ENCODE measurements around the gene SYNGAP1.

Gene SYNGAP1

GRCh38 chr6:33450434-33450833 is 30.6 kb downstream of the SYNGAP1 start:
- H3K9me3 Mint-ChIP-seq = no peaks in the 10 kb centered on the region
- H3K27ac Mint-ChIP-seq = peak overlapping the region; percentile 59

GRCh38 chr6:33451606-33452005 is 31.7 kb downstream of the SYNGAP1 start:
- no peak for DNase-seq
- peak overlapping the region; percentile 77 for H3K27ac Mint-ChIP-seq
- peaks cover 70% of the 10 kb centered on the region for H3K36me3 Mint-ChIP-seq (ENCODE audit: low read depth)
- no peaks in the 10 kb centered on the region for H3K9me3 Mint-ChIP-seq
- no peaks in the 10 kb centered on the region for H3K27me3 Mint-ChIP-seq
- no peak overlapping the region for H3K4me3 Mint-ChIP-seq
- peaks cover 32% of the 10 kb centered on the region for H3K4me1 Mint-ChIP-seq (ENCODE audit: low read depth)

More at GRCh38 chr6:33450434-33450833, 30.6 kb downstream of the SYNGAP1 start:
- DNase-seq = no peak
- Mint-ChIP-seq H3K4me1 (ENCODE audit: low read depth) (peaks cover 21% of the 10 kb centered on the region), H3K27me3 (no peaks in the 10 kb centered on the region), H3K36me3 (ENCODE audit: low read depth) (peaks cover 67% of the 10 kb centered on the region), H3K4me3 (no peak overlapping the region)

DNA sequence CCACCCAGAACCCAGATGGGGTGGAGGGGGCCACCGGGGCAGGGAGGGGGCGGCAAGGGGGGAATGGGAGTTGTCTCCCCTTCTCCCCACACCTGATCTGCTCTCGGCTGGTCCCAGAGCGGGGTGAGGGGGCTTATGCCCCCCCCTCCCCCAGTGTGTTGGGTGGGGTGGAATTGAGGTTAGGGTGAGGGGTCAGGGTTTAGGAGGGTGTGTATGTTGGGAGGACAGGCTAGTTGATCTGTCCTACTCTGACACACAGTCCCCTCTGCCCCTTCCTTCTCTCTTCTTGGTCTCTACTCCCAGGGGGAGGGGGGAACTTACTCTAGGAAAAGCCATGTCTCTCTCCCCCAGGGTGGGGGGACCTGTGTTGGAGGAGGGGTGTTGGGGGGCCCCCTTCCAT is 32.6 kb downstream of the SYNGAP1 start:
- Mint-ChIP-seq H3K27me3 (no peaks in the 10 kb centered on the region), H3K27ac (peak overlapping the region; percentile 81), H3K4me3 (no peak overlapping the region), H3K4me1 (ENCODE audit: low read depth) (peaks cover 39% of the 10 kb centered on the region), H3K9me3 (no peaks in the 10 kb centered on the region), H3K36me3 (ENCODE audit: low read depth) (peaks cover 71% of the 10 kb centered on the region)
- no peak for DNase-seq

DNA sequence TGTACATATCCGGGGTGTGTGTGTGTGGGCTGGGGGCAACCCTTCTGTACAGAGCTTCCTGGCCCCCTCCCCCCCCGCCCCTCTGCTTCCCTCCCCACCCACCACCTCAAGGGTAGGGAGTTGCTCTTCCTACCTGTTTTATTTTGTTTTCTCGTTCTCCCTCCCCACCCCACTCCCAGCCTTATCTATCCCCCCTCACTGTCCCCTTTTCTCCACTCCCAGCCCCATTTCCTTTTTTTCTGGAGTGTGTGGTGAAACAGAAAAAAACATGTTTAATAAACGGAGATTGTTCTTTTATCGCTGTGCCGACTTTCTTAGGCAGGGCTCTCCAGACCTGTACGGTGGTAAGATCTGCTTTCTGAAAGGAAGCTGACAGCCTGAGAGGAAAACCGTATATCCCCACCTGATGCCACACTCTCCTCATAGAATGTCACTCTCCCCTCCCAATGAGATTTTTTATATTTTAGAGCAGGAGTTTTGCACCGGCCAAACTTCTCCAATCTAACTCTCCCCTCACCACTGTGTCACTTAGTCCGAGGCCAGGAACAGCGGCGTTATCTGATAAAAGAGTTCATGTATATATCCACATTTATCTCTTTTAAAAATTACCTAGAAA is 33.6 kb downstream of the SYNGAP1 start:
- H3K36me3 Mint-ChIP-seq (ENCODE audit: low read depth) = peaks cover 60% of the 10 kb centered on the region
- H3K4me1 Mint-ChIP-seq (ENCODE audit: low read depth) = peaks cover 39% of the 10 kb centered on the region
- H3K9me3 Mint-ChIP-seq = no peaks in the 10 kb centered on the region
- peak overlapping the region; percentile 90 for H3K27ac Mint-ChIP-seq
- no peak for DNase-seq
- H3K27me3 Mint-ChIP-seq = no peaks in the 10 kb centered on the region
- peak overlapping the region; percentile 92 for H3K4me3 Mint-ChIP-seq

- Mint-ChIP-seq H3K27me3 (no peaks in the 10 kb centered on the region), H3K36me3 (ENCODE audit: low read depth) (peaks cover 53% of the 10 kb centered on the region), H3K27ac (peak within 1 kb of the TSS; percentile 90), H3K4me1 (ENCODE audit: low read depth) (peaks cover 39% of the 10 kb centered on the region), H3K4me3 (peak within 1 kb of the TSS; percentile 92), H3K9me3 (no peaks in the 10 kb centered on the region)
- peak; percentile 94 for DNase-seq
These were observed 34.4 kb downstream of the SYNGAP1 start, which contains the start of gene ZBTB9 for GRCh38 chr6:33454009-33454946. Gene ZBTB9 (plus strand): TSS chr6:33454576. CDS start chr6:33455101, 525 bp downstream.

- no peak for DNase-seq
- no peaks in the 10 kb centered on the region for H3K27me3 Mint-ChIP-seq
These were observed 35.2 kb downstream of the SYNGAP1 start for GRCh38 chr6:33455051-33455450.

GRCh38 chr6:33456156-33456555 is 36.3 kb downstream of the SYNGAP1 start:
- H3K4me3 Mint-ChIP-seq = peak overlapping the region; percentile 92
- peaks cover 48% of the 10 kb centered on the region for H3K36me3 Mint-ChIP-seq (ENCODE audit: low read depth)
- peaks cover 37% of the 10 kb centered on the region for H3K4me1 Mint-ChIP-seq (ENCODE audit: low read depth)
- H3K27ac Mint-ChIP-seq = no peak overlapping the region
- H3K9me3 Mint-ChIP-seq = no peaks in the 10 kb centered on the region
- no peaks in the 10 kb centered on the region for H3K27me3 Mint-ChIP-seq
- no peak for DNase-seq

More at GRCh38 chr6:33455051-33455450, 35.2 kb downstream of the SYNGAP1 start:
- Mint-ChIP-seq H3K4me1 (ENCODE audit: low read depth) (peaks cover 39% of the 10 kb centered on the region), H3K9me3 (no peaks in the 10 kb centered on the region), H3K27ac (peak overlapping the region; percentile 90), H3K4me3 (peak overlapping the region; percentile 92), H3K36me3 (ENCODE audit: low read depth) (peaks cover 48% of the 10 kb centered on the region)

DNA sequence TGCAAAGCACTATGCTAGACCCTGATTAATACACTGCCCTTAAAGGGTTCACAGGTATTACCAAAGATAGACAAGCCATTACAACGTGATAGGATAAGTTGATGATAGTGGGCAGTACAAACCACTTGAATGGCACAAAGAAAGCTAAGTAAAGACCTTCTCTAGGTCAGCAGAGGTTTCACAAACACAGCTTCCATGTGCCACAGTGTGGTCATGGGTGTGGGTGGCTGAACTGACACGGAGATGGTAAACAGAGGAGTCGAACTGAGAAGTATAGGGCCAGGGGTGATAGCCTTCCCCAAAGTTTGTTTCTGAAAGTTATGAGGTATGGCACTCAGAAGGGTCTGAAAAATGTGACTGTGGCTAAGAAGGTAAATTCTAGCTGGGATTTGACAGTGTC is 38.8 kb downstream of the SYNGAP1 start:
- Mint-ChIP-seq H3K27ac (no peak overlapping the region), H3K27me3 (no peaks in the 10 kb centered on the region), H3K36me3 (ENCODE audit: low read depth) (peaks cover 36% of the 10 kb centered on the region), H3K4me1 (ENCODE audit: low read depth) (peaks cover 27% of the 10 kb centered on the region), H3K4me3 (no peak overlapping the region), H3K9me3 (no peaks in the 10 kb centered on the region)
- DNase-seq = no peak

GRCh38 chr6:33459226-33459625 is 39.4 kb downstream of the SYNGAP1 start:
- Mint-ChIP-seq H3K4me3 (no peak overlapping the region), H3K4me1 (ENCODE audit: low read depth) (peaks cover 24% of the 10 kb centered on the region), H3K9me3 (no peaks in the 10 kb centered on the region), H3K27me3 (no peaks in the 10 kb centered on the region), H3K27ac (no peak overlapping the region), H3K36me3 (ENCODE audit: low read depth) (peaks cover 32% of the 10 kb centered on the region)
- no peak for DNase-seq

DNA sequence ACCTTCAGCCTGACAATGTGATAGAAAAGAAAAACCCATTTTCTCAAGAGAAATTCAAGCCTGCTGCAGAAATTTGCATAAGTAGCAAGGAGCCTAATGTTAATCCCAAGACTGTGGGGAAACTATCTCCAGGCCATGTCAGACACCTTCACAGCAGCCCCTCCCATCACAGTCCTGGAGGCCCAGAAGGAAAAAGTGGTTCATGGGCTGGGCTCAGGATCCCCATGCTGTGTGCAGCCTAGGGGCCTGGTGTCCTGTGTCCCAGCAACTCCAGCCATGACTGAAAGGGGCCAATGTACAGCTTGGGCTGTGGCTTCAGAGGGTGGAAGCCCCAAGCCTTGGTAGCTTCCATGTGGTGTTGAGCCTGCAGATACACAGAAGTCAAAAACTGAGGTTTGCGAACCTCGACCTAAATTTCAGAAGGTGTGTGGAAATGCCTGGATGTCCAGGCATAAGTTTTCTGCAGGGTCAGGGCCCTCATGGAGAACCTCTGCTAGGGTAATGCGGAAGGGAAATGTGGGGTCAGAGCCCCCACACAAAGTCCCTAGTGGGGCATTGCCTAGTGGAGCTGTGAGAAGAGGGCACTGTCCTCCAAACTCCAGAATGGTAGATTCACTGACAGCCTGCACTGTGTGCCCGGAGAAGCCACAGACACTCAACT is 46.3 kb downstream of the SYNGAP1 start:
- Mint-ChIP-seq H3K4me3 (no peak overlapping the region), H3K27ac (no peak overlapping the region), H3K27me3 (no peaks in the 10 kb centered on the region), H3K36me3 (ENCODE audit: low read depth) (no peaks in the 10 kb centered on the region), H3K4me1 (ENCODE audit: low read depth) (no peaks in the 10 kb centered on the region), H3K9me3 (no peaks in the 10 kb centered on the region)
- no peak for DNase-seq

- Mint-ChIP-seq H3K9me3 (no peaks in the 10 kb centered on the region), H3K27ac (no peak overlapping the region), H3K4me3 (no peak overlapping the region), H3K36me3 (ENCODE audit: low read depth) (no peaks in the 10 kb centered on the region), H3K27me3 (no peaks in the 10 kb centered on the region), H3K4me1 (ENCODE audit: low read depth) (no peaks in the 10 kb centered on the region)
- DNase-seq = no peak
These were observed 47.2 kb downstream of the SYNGAP1 start for GRCh38 chr6:33467091-33467490.

GRCh38 chr6:33469661-33470060 is 49.8 kb downstream of the SYNGAP1 start:
- no peak for DNase-seq
- no peaks in the 10 kb centered on the region for H3K4me1 Mint-ChIP-seq (ENCODE audit: low read depth)
- no peaks in the 10 kb centered on the region for H3K9me3 Mint-ChIP-seq
- H3K36me3 Mint-ChIP-seq (ENCODE audit: low read depth) = no peaks in the 10 kb centered on the region
- no peak overlapping the region for H3K27ac Mint-ChIP-seq
- H3K4me3 Mint-ChIP-seq = no peak overlapping the region
- H3K27me3 Mint-ChIP-seq = no peaks in the 10 kb centered on the region

- H3K9me3 Mint-ChIP-seq = no peaks in the 10 kb centered on the region
- H3K36me3 Mint-ChIP-seq (ENCODE audit: low read depth) = no peaks in the 10 kb centered on the region
- H3K27me3 Mint-ChIP-seq = no peaks in the 10 kb centered on the region
- no peak overlapping the region for H3K4me3 Mint-ChIP-seq
- no peak for DNase-seq
- H3K27ac Mint-ChIP-seq = no peak overlapping the region
- no peaks in the 10 kb centered on the region for H3K4me1 Mint-ChIP-seq (ENCODE audit: low read depth)
These were observed 58.0 kb downstream of the SYNGAP1 start for GRCh38 chr6:33477864-33478263.

DNA sequence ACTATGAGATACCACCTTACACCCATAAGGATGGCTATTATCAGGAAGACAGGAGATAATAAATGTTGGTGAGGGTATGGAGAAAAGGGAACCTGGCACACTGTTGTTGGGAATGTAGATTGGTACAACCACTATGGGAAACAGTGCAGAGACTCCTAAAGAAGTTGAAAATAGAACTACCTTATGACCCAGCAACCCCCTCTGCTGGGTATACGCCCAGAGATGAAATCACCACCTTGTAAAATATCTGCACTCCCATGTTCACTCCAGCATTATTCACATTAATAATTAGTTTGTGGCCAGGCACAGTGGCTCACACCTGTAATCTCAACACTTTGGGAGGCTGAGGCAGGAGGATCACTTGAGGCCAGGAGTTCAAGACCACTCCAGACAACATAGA is 61.3 kb downstream of the SYNGAP1 start:
- DNase-seq = no peak
- Mint-ChIP-seq H3K27ac (no peak overlapping the region), H3K4me1 (ENCODE audit: low read depth) (no peaks in the 10 kb centered on the region), H3K36me3 (ENCODE audit: low read depth) (no peaks in the 10 kb centered on the region), H3K9me3 (no peaks in the 10 kb centered on the region), H3K27me3 (no peaks in the 10 kb centered on the region), H3K4me3 (no peak overlapping the region)

All from activated T-cell treated with anti-CD3 and anti-CD28 coated beads, Interleukin-2, amount 50 U/mL, for 24 hours (primary cell).